SHP77 treated with DMSO at 0.1 percent for 48 hours (cell line): Measurements from ENCODE around the gene BNIP1.

ENCODE experiments used
- DNase-seq: peaks from one replicate; lab custom pipeline; 2025; lab: John Stamatoyannopoulos, UW

The BNIP1 gene

DNA sequence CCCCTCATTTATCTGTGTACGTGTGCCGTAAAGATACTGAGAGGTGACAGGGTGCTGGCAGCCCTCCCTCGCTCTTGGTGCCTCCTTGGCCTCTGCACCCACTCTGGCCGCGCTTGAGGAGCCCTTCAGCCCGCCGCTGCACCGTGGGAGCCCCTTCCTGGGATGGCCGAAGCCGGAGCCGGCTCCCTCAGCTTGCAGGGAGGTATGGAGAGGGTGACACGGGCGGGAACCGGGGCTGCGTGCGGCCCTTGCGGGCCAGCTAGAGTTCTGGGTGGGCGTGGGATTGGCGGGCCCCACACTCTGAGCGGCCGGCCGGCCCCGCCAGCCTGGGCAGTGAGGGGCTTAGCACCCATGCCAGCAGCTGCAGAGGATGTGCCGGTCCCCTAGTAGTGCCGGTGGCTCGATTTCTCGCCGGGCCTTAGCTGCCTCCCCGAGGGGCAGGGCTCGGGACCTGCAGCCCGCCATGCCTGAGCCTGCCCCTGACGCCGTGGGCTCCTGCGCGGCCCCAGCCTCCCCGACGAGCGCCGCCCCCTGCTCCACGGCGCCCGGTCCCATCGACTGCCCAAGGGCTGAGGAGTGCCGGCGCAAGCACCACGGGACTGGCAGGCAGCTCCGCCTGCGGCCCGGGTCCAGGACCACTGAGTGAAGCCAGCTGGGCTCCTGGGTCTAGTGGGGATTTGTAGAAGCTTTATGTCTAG is 69.1 kb downstream of the BNIP1 start:
- no peak for DNase-seq
